ENCODE results near the gene CACNA1H. TPM values are rescaled to one million over a fixed set of nuclear protein-coding genes. Genes with fewer than 3 reads are reported as not detected.

The CACNA1H gene
- total and polyA plus RNA-seq, 9 of the 15 experiments (the other 6 are each of a cell fraction or from before 2014, with no cell fraction given), result 0.10 to 0.18 TPM; not detected in 7

DNA sequence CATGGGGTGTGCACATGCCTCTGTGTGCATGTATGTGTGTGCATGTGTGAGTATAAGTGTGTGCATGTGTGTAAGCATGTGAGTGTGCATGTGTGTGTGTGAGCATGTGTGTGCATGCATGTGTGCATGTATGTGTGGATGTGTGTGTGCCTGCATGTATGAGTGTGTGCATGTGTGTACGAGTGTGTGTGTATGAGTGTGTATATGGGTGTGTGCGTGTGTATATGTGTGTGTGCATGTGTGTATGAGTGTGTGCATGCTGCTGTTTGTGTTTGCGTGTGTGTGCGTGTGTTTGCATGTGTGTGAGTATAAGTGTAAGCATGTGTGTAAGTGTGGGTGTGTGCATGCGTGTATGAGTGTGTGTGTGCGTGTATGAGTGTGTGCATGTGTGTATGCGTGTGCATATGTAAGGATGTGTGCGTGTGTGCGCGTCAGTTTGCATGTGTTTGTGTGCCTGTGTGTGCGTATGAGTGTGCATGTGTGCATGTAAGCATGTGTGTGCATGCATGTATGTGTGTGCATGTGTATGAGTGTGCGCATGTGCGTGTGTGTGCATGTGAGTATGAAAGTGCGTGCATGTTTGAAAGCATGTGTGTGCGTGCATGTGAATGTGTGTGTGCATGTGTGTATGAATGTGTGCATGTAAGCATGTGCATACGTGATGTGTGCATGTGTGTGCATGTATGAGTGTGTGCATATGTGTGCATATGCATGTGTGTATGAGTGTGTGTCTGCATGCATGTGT is 111.6 kb downstream of the CACNA1H start:
- Histone ChIP-seq H3K27me3 (ENCODE audit: control insufficient read depth in 2 of 2, insufficient read depth in 2 of 2, low read length in 2 of 2) (peaks cover 19 to 47% of the 10 kb centered on the region in 2 experiments; a peak in 4 of 5 replicates), H4K20me1 (replicated peaks; ENCODE audit: control insufficient read depth, insufficient read depth, low read length) (no peaks in the 10 kb centered on the region), H3K36me3 (ENCODE audit: control insufficient read depth, insufficient read depth, low read length) (no peaks in the 10 kb centered on the region), H3K9me1 (ENCODE audit: control insufficient read depth, insufficient read depth, low read length) (peaks cover 3% of the 10 kb centered on the region), H3K4me3 (no peak overlapping the region), H3K27ac (ENCODE audit: extremely low read depth, low read depth, low read length) (no peak overlapping the region), H3K9me3 (replicated peaks; ENCODE audit: control insufficient read depth, insufficient read depth, low read depth, low read length) (peaks cover 7% of the 10 kb centered on the region; the same call in 1 of the 2 replicates), H3K4me2 (ENCODE audit: insufficient read depth, low read length) (no peak overlapping the region), H2AFZ (ENCODE audit: low read depth, low read length) (no peak overlapping the region), H3K79me2 (ENCODE audit: control insufficient read depth, insufficient read depth, low read length) (no peaks in the 10 kb centered on the region), H3K9ac (ENCODE audit: insufficient read depth in 1 of 2, low read depth in 2 of 2, low read length in 2 of 2) (no peak overlapping the region), H3K4me1 (replicated peaks in 1 of 2; ENCODE audit: control insufficient read depth in 2 of 2, insufficient read depth in 2 of 2, low read length in 2 of 2) (peaks cover 3 to 38% of the 10 kb centered on the region in 2 experiments; a peak in 3 of 5 replicates)
- ATAC-seq (no peak), DNase-seq (ENCODE audit: extremely low read depth in 1 of 4, low spot score in 3 of 4) (no peak), FAIRE-seq (no peak)
- no peak for TF ChIP-seq PHF20 (IDR thresholded peaks at IDR 0.05; ENCODE audit: partially characterized antibody)
- TF ChIP-seq, protein P1, sequence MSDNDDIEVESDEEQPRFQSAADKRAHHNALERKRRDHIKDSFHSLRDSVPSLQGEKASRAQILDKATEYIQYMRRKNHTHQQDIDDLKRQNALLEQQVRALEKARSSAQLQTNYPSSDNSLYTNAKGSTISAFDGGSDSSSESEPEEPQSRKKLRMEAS (CRISPR knock-in tag; IDR thresholded peaks at IDR 0.05), result peak; percentile 20; the same call in 1 of the 2 replicates
- TF ChIP-seq CBX8 (IDR thresholded peaks at IDR 0.05; ENCODE audit: borderline replicate concordance, extremely low read depth, low read depth, low read length, poor library complexity, severe bottlenecking), result no peak
- TF ChIP-seq, protein P2, sequence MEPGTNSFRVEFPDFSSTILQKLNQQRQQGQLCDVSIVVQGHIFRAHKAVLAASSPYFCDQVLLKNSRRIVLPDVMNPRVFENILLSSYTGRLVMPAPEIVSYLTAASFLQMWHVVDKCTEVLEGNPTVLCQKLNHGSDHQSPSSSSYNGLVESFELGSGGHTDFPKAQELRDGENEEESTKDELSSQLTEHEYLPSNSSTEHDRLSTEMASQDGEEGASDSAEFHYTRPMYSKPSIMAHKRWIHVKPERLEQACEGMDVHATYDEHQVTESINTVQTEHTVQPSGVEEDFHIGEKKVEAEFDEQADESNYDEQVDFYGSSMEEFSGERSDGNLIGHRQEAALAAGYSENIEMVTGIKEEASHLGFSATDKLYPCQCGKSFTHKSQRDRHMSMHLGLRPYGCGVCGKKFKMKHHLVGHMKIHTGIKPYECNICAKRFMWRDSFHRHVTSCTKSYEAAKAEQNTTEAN (CRISPR knock-in tag; IDR thresholded peaks at IDR 0.05), result peak; percentile 100
- ChIA-PET POLR2A (no interaction called here), CTCF (ENCODE audit: low intra/inter-chr PET ratio) (no interaction called here)
- intact Hi-C loops (cut with micrococcal nuclease) (no loop called here), in situ Hi-C loops (cut with MboI) (no loop called here)
- WGBS (ENCODE audit: insufficient coverage, low coverage, missing lambda C conversion rate), result 54% methylated on average over 14 of the region's 16 CpGs
- no TSS peak for BruUV-seq (replicated peaks)

Measured in K562 (cell line).